GM19238 (cell line): ENCODE measurements around the gene GRID1.
A peak's percentile ranks its signal among the peaks of the same experiment; 100 is the strongest.
"Not testable (repeated sequence)": the region's sequence is repeated elsewhere in the genome, so short reads cannot be mapped to it uniquely, and the experiment has no call there.

Experiments used
- DNase-seq: peaks from one replicate; pipeline ENCODE4 v3.0.0; 2011; ENCODE audit warnings: low spot score; ENCODE audit not compliant: insufficient read length

Gene GRID1

GRCh38 chr10:86391986-86392722 lies 25.6 kb upstream of the GRID1 start:
- DNase-seq: no peak

GRCh38 chr10:86391236-86391840 lies 24.7 kb upstream of the GRID1 start:
- no peak for DNase-seq

GRCh38 chr10:86390337-86391120 lies 23.9 kb upstream of the GRID1 start:
- no peak for DNase-seq

- peak; percentile 49 for DNase-seq
These were observed 23.0 kb upstream of the GRID1 start for GRCh38 chr10:86389441-86390193.

- not testable (repeated sequence) for DNase-seq
These were observed 22.5 kb upstream of the GRID1 start for GRCh38 chr10:86389109-86389440.

- DNase-seq: no peak
These were observed 21.6 kb upstream of the GRID1 start for GRCh38 chr10:86388119-86388704.

- no peak for DNase-seq
These were observed 20.7 kb upstream of the GRID1 start for GRCh38 chr10:86387178-86387794.

GRCh38 chr10:86385806-86386205 lies 19.2 kb upstream of the GRID1 start:
- no peak for DNase-seq

GRCh38 chr10:86377797-86378146 lies 11.2 kb upstream of the GRID1 start:
- DNase-seq: no peak

GRCh38 chr10:86376852-86377796 lies 10.5 kb upstream of the GRID1 start:
- DNase-seq: peak; percentile 81

- no peak for DNase-seq
These were observed 9.8 kb upstream of the GRID1 start for GRCh38 chr10:86376403-86376802.

- no peak for DNase-seq
These were observed 8.6 kb upstream of the GRID1 start for GRCh38 chr10:86375204-86375603.

- DNase-seq: no peak
These were observed 8.1 kb upstream of the GRID1 start for GRCh38 chr10:86374664-86375063.

- DNase-seq: no peak
These were observed 7.2 kb upstream of the GRID1 start for GRCh38 chr10:86373828-86374227.

GRCh38 chr10:86373251-86373650 lies 6.7 kb upstream of the GRID1 start:
- DNase-seq: no peak

GRCh38 chr10:86372784-86373239 lies 6.2 kb upstream of the GRID1 start:
- no peak for DNase-seq

GRCh38 chr10:86372119-86372783 lies 5.7 kb upstream of the GRID1 start:
- DNase-seq: no peak

- no peak for DNase-seq
These were observed 5.1 kb upstream of the GRID1 start for GRCh38 chr10:86371691-86372090.

- DNase-seq: no peak
These were observed 4.5 kb upstream of the GRID1 start for GRCh38 chr10:86371116-86371515.
